AG09319 (cell line): ENCODE measurements around the gene MYO1D.

ENCODE experiments used
- DNase-seq: peaks from one replicate; pipeline ENCODE4 v3.0.0-alpha.2; 2010; ENCODE audit warnings: low read depth; ENCODE audit errors: extremely low read depth
- CTCF ChIP-seq: IDR thresholded peaks from 2 replicates; pipeline ENCODE4 v1.5.1; 2011; ENCODE audit warnings: low read depth, mild to moderate bottlenecking, inconsistent platforms, low read length, moderate library complexity

MYO1D gene

GRCh38 chr17:32854832-32855389 lies 22.0 kb downstream of the MYO1D start:
- TF ChIP-seq CTCF: no peak
- DNase-seq: no peak

DNA sequence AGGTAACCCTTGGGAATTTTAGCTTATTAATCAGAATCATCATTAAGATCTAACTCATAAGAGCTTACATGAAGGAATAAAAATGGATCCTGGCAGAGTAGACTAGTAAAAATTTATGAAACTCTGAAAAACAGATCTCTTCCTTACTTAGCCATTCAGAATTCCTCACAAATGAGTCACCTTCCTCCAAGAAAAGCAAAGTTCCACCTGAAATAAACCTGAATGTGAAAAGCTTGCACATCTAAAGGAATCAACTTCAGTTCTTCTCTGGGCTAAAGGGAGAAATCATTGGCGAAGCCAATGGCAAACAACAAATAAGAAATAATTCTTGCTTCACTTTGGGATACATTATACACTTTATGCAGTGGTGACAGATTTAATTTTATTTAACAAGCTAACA lies 22.7 kb downstream of the MYO1D start:
- no peak for DNase-seq
- no peak for TF ChIP-seq CTCF

DNA sequence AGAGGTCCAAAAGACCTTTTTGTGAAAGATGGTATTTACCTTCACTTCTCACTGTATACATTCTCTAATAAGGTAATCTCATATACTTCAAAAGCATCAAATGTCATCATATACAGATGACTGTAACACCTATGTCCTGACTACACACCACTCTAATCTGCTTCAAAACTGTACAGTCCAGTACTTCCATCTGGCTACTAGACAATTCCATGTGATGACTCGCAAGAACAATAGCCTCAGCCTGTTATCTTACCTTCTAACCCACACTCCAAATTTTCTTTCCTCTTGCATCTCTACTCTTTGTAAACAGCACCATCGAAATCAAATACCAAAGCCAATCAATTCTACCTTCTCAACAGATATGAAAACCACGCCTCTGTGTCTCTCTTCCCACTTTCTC lies 24.1 kb downstream of the MYO1D start:
- TF ChIP-seq CTCF: no peak

GRCh38 chr17:32849879-32850278 lies 27.0 kb downstream of the MYO1D start:
- no peak for TF ChIP-seq CTCF
- peak; percentile 42 for DNase-seq

More for the DNA sequence above, 24.1 kb downstream of the MYO1D start:
- no peak for DNase-seq

- no peak for TF ChIP-seq CTCF
- no peak for DNase-seq
Measured at GRCh38 chr17:32847977-32848376, 28.9 kb downstream of the MYO1D start.

DNA sequence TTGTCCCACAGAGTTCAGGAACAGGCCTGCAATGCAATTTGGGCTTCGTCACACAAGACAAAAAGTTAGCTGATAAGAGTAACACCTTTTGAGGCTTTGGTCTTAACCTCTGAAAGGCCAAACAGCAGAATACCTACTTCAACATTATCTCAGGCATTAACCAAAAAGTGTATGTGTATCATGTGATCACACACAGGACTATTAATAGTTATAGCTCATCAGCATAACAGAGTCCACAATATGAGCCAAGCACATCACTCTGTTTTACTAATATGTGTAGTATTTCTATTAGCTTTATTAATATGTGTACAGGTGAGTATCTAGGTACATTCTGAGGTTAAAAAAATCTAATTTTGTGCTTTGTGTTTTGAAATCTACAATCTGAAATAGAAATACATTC lies 30.8 kb downstream of the MYO1D start:
- no peak for TF ChIP-seq CTCF
- no peak for DNase-seq

DNA sequence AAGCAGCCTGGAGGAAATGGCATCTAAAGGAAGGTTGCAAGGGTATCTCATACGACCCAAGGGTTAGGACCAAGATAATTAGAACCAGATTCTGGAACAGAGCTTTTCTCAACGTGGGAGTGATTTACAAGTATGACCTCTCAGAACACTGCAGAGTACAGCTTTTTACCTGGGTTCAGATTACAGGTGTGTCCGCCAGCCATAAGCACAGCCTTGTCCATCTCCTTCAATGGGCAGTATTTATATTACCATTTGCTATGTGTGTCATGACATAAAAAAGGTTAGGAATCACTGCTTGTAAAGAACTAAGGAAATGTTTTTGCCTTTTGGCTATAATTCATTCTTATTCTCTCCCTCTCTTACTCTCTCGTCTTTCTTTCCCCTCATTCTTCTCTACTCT lies 36.7 kb downstream of the MYO1D start:
- no peak for DNase-seq
- no peak for TF ChIP-seq CTCF
